Measurements from ENCODE around the gene WFDC1.

- no peak for TF ChIP-seq CTCF (IDR thresholded peaks at IDR 0.05)
- no peak for TF ChIP-seq POLR2A (IDR thresholded peaks at IDR 0.05)
These were observed 654 bp downstream of the WFDC1 start for GRCh38 chr16:84295203-84295860.
